A549 (cell line): ENCODE data around the gene SEMA3A. TPM values are rescaled to one million over a fixed set of nuclear protein-coding genes. Genes with fewer than 3 reads are reported as not detected.
A peak's percentile ranks its signal among the peaks of the same experiment; 100 is the strongest.

ENCODE experiments used
- ATAC-seq, 2 experiments: fragments of 200-7000 bp in 1 of 2; fragments of >200 bp in 1 of 2; cut with Nextera tagmentation in 1 of 2; cut with Tn5 transposase in 1 of 2; 3 replicates each; pipeline versions ENCODE4 v1.8.0 to v1.9.1; 2018 to 2020; ENCODE audit warnings: mild to moderate bottlenecking in 1 of 2, moderate library complexity in 1 of 2
- CTCF ChIA-PET: fragments of 300-600 bp; sonication (Branson Sonifier 250); formaldehyde crosslinking; extraction: SDS; loops from one replicate; lab custom pipeline; 2021; ENCODE audit warnings: antibody characterized with exemption, inconsistent platforms; lab: Yijun Ruan, JAX
- POLR2A ChIA-PET: fragments of 350-600 bp; formaldehyde crosslinking; extraction: SDS; loops from one replicate; lab custom pipeline; 2021; ENCODE audit warnings: antibody characterized with exemption, inconsistent platforms; lab: Yijun Ruan, JAX
- DNase-seq, 2 experiments: peaks; one replicate each; pipeline versions ENCODE4 v3.0.0 to v3.0.0-alpha.2; 2011 to 2016; ENCODE audit warnings: low read depth in 1 of 2, low spot score in 1 of 2
- FAIRE-seq: peaks from 2 replicates; lab custom pipeline; 2011; peaks lifted over from hg19 to GRCh38; lab: Jason Lieb, UNC
- H3K27ac ChIP-seq, 2 experiments: fragments of >200 bp; sonication (Bioruptor Twin); formaldehyde crosslinking; 3 replicates each; pipeline ENCODE4 v1.5.1; 2016 to 2017
- H3K4me1 ChIP-seq: fragments of >200 bp; sonication (Bioruptor Twin); formaldehyde crosslinking; 3 replicates; pipeline ENCODE4 v1.6.1; 2016
- H3K4me2 ChIP-seq: fragments of >200 bp; sonication (Bioruptor Twin); formaldehyde crosslinking; 3 replicates; pipeline ENCODE4 v1.6.1; 2016
- H3K4me3 ChIP-seq: fragments of >200 bp; sonication (Bioruptor Twin); formaldehyde crosslinking; 3 replicates; pipeline ENCODE4 v1.5.1; 2016
- H3K9me3 ChIP-seq: fragments of >200 bp; sonication (Bioruptor Twin); formaldehyde crosslinking; 3 replicates; pipeline ENCODE4 v1.6.1; 2016
- BCL3 ChIP-seq: fragments of >200 bp; sonication (Bioruptor Twin); formaldehyde crosslinking; IDR thresholded peaks from 3 replicates; pipeline ENCODE4 v1.6.1; 2016
- CBX2 ChIP-seq: fragments of 200-600 bp; sonication (generic); IDR thresholded peaks from 2 replicates; pipeline ENCODE4 v1.6.1; 2016; ENCODE audit warnings: low read depth, mild to moderate bottlenecking, borderline replicate concordance
- CBX8 ChIP-seq: fragments of 200-600 bp; sonication (generic); IDR thresholded peaks from 2 replicates; pipeline ENCODE4 v1.6.1; 2016
- CEBPB ChIP-seq, 2 experiments: fragments of >200 bp in 1 of 2; sonication (Bioruptor Twin) in 1 of 2; formaldehyde crosslinking in 1 of 2; IDR thresholded peaks; 2 replicates each; pipeline ENCODE4 v1.6.1; 2012 to 2016
- CTCF ChIP-seq: fragments of >200 bp; sonication (Bioruptor Twin); formaldehyde crosslinking; IDR thresholded peaks from 3 replicates; pipeline ENCODE4 v1.5.1; 2016
- EHMT2 ChIP-seq: fragments of 200-600 bp; sonication (generic); IDR thresholded peaks from 2 replicates; pipeline ENCODE4 v1.6.1; 2016; ENCODE audit warnings: antibody characterized with exemption, low read depth, mild to moderate bottlenecking, moderate library complexity
- ELK1 ChIP-seq: fragments of 150-350 bp; IDR thresholded peaks from 2 replicates; pipeline ENCODE4 v1.6.1; 2014; ENCODE audit warnings: low read depth, mild to moderate bottlenecking, low read length
- EP300 ChIP-seq, 2 experiments: fragments of >200 bp; sonication (Bioruptor Twin); formaldehyde crosslinking; IDR thresholded peaks; 2 replicates in 1 of 2; 3 replicates in 1 of 2; pipeline ENCODE4 v1.6.1; 2016 to 2017
- ESRRA ChIP-seq: fragments of 150-350 bp; IDR thresholded peaks from 2 replicates; pipeline ENCODE4 v1.6.1; 2014; ENCODE audit warnings: mild to moderate bottlenecking, low read length, borderline replicate concordance
- FOSL2 ChIP-seq, 2 experiments: fragments of 450-650 bp in 1 of 2; fragments of >200 bp in 1 of 2; sonication (Bioruptor Twin) in 1 of 2; formaldehyde crosslinking; IDR thresholded peaks; 2 replicates each; pipeline versions ENCODE4 v1.5.0 to v1.6.1; 2016 to 2020; ENCODE audit warnings: mild to moderate bottlenecking in 1 of 2, moderate library complexity in 1 of 2
- GATA3 ChIP-seq: IDR thresholded peaks from 2 replicates; pipeline ENCODE4 v1.6.1; 2012; ENCODE audit warnings: borderline replicate concordance
- HDAC2 ChIP-seq: fragments of 200-600 bp; sonication (generic); IDR thresholded peaks from 2 replicates; pipeline ENCODE4 v1.6.1; 2016
- HOXA7 ChIP-seq: fragments of 250-450 bp; sonication (Bioruptor Pico); IDR thresholded peaks from 2 replicates; pipeline ENCODE4 v1.5.0; 2020; ENCODE audit warnings: mild to moderate bottlenecking, moderate library complexity
- JUNB ChIP-seq: fragments of >200 bp; sonication (Bioruptor Twin); formaldehyde crosslinking; IDR thresholded peaks from 2 replicates; pipeline ENCODE4 v1.6.1; 2016
- RAD21 ChIP-seq, 2 experiments: fragments of >200 bp in 1 of 2; sonication (Bioruptor Twin) in 1 of 2; formaldehyde crosslinking in 1 of 2; IDR thresholded peaks in 1 of 2; conservative IDR thresholded peaks in 1 of 2; 2 replicates in 1 of 2; 3 replicates in 1 of 2; pipeline ENCODE4 v1.6.1; 2012 to 2018; ENCODE audit warnings: inconsistent platforms in 1 of 2
- RNF2 ChIP-seq: fragments of 200-600 bp; sonication (generic); IDR thresholded peaks from 2 replicates; pipeline ENCODE4 v1.6.1; 2016; ENCODE audit warnings: low read depth, mild to moderate bottlenecking, antibody characterized with exemption, moderate library complexity, borderline replicate concordance
- TFCP2L1 ChIP-seq: fragments of 250-450 bp; sonication (Bioruptor Pico); IDR thresholded peaks from 2 replicates; pipeline ENCODE4 v1.5.0; 2021; ENCODE audit warnings: mild to moderate bottlenecking
- WGBS: methylation state at CpG from one replicate; pipeline ENCODE4 v1.1.6; 2017; ENCODE audit errors: missing lambda C conversion rate; 5-methylcytosine and 5-hydroxymethylcytosine counted together
- polyA plus RNA-seq, 4 experiments: library from polyadenylated mRNA; depleted of rRNA in 3 of 4; stranded (reverse); fragments of >200 nt; fragmentation: RNase III in 1 of 4; extraction: RNeasy Plus Mini Kit Qiagen cat#74134 plus additional on column Dnase treatment in 1 of 4; gene quantifications; 2 replicates in 3 of 4; 3 replicates in 1 of 4; pipeline ENCODE4 v1.2.3, GENCODE V29; 2011 to 2017

SEMA3A gene
- polyA plus RNA-seq, 2 of the 4 experiments (the other 2 are of a cell fraction), result 3.6 to 19.1 TPM

GRCh38 chr7:84060760-84061261, 133.8 kb downstream of the SEMA3A start:
- TF ChIP-seq BCL3 (peak; percentile 58; the same call in 1 of the 3 replicates), GATA3 (peak; percentile 87), RNF2 (no peak), RAD21 (conservative IDR thresholded peaks at IDR 0.05 in 1 of 2, IDR thresholded peaks at IDR 0.05 in 1 of 2) (peak in 1 of 2 experiments; percentile 47; a peak in 2 of 5 replicates), CEBPB (IDR thresholded peaks at IDR 0.05) (peak; percentile 75 to 85; a peak in 3 of 4 replicates), JUNB (peak; percentile 89), ESRRA (no peak), FOSL2 (IDR thresholded peaks at IDR 0.05) (peak; percentile 84), FOSL2 (CRISPR knock-in tag; IDR thresholded peaks at IDR 0.05) (peak; percentile 87), TFCP2L1 (CRISPR knock-in tag) (no peak), CTCF (no peak), EP300 (IDR thresholded peaks at IDR 0.05) (peak; percentile 28 to 74; a peak in 2 of 5 replicates)
- TF ChIP-seq, all 56 proteins: peak for 7
- H3K4me2 ChIP-seq, result peak overlapping the region; percentile 63
- ATAC-seq (peak; percentile 47 to 74; a peak in 5 of 6 replicates), DNase-seq (peak; percentile 10 to 61), FAIRE-seq (peak; percentile 43)
- WGBS, result 2% methylated on average over 4 of the region's 4 CpGs
- H3K27ac ChIP-seq, result peak overlapping the region; percentile 62 to 87
- ChIA-PET POLR2A (no interaction called here), CTCF (no interaction called here)
- no peaks in the 10 kb centered on the region for H3K9me3 ChIP-seq
- no peak overlapping the region for H3K4me3 ChIP-seq
- H3K4me1 ChIP-seq, result peaks cover 43% of the 10 kb centered on the region

GRCh38 chr7:84060000-84060399, 134.6 kb downstream of the SEMA3A start:
- TF ChIP-seq CBX8, result no peak
- TF ChIP-seq FOSL2 (IDR thresholded peaks at IDR 0.05), result no peak
- TF ChIP-seq FOSL2 (CRISPR knock-in tag; IDR thresholded peaks at IDR 0.05), result no peak
- TF ChIP-seq HDAC2, result no peak
- no peak for TF ChIP-seq CBX2
- Histone ChIP-seq H3K4me2 (peak overlapping the region; percentile 63), H3K4me3 (no peak overlapping the region), H3K9me3 (no peaks in the 10 kb centered on the region), H3K4me1 (peaks cover 43% of the 10 kb centered on the region), H3K27ac (peak overlapping the region; percentile 49 to 78)
- ATAC-seq (no peak), FAIRE-seq (no peak), DNase-seq (no peak)
- 96% methylated on average over 1 of the region's 1 CpG for WGBS
- ChIA-PET POLR2A (no interaction called here), CTCF (interaction anchor here (1.0 kb wide), 1 partner anchor 124 kb away, joined by 3 read pairs; no protein-coding TSS in a partner anchor)

GRCh38 chr7:84058311-84059076, 136.1 kb downstream of the SEMA3A start:
- no peaks in the 10 kb centered on the region for H3K9me3 ChIP-seq
- ChIA-PET CTCF (interaction anchor here (1.2 kb wide), 1 partner anchor 36 kb away, joined by 3 read pairs; no protein-coding TSS in a partner anchor), POLR2A (no interaction called here)
- H3K27ac ChIP-seq, result peak overlapping the region; percentile 36 to 74
- H3K4me1 ChIP-seq, result peaks cover 43% of the 10 kb centered on the region
- H3K4me2 ChIP-seq, result peak overlapping the region; percentile 58
- FAIRE-seq (no peak), ATAC-seq (peak in 1 of 2 experiments; percentile 57; a peak in 3 of 6 replicates), DNase-seq (peak in 1 of 2 experiments; percentile 28)
- WGBS, result 49% methylated on average over 6 of the region's 6 CpGs
- H3K4me3 ChIP-seq, result no peak overlapping the region
- no peak for TF ChIP-seq ELK1
- TF ChIP-seq EHMT2, result no peak
- TF ChIP-seq HOXA7 (CRISPR knock-in tag), result no peak
- TF ChIP-seq, all 56 proteins: peak for 0
